Measurements from ENCODE around the gene ARHGAP4.

Gene ARHGAP4

GRCh38 chrX:153903238-153903980 lies 22.7 kb downstream of the ARHGAP4 start:
- no peak for DNase-seq

DNA sequence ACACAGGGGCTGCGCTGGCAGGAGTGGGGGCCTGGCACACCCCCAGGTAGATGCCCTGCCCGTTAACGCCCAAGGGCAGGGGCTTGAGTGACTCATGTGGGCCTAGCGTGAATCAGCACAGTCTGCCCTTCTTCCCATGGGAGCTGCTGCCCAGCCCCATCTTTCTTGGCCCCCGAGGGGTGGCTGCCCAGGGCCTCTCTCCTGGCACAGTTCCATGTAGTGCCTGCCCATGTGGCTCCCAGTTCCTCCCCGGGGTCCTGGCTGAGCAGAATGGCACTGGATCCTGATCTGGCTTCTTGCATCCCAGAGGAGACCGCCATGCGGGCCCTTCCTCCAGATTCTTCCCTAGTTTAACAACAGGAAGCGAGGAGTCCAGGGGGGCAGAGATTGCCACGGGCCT lies 23.7 kb downstream of the ARHGAP4 start:
- no peak for DNase-seq

- DNase-seq = no peak
These were observed 24.3 kb downstream of the ARHGAP4 start for GRCh38 chrX:153901753-153902140.

DNA sequence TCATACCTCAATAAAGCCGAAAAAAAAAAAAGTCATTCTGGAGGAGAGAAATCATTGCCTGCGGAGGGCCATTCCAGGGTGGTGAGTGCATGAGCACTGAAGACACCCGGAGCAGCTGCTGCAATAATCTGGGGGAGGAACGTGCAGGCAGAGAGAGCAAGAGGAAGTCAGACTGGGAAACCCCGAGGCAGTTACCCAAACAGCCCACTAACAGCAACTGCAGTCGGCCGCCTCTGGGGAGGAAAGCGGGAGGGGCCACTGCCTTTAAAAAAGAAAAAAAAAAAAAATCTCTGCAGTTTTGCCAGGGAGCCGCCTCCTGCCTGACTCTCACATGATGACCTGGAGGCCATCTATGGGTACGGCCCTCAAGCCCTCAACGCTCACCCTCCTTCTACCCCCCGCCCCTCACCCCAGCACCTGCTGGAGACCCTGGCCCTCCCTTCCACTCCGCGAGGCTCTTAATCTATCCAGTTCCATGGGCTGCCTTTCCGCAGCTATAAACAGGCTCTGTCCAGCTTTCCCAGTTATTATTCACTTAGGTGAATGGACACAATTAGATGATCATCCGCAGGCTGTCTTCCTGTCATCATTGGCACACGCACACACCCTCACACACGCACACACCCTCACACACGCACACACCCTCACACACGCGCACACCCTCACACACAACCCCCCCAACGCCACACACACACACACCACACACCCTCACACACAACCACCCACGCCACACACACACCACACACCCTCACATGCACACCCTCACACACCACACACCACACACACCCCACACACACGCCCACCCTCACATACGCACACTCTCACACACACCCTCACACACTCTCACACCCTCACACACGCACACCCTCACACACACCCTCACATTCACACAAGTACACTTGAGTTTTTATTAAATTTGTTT lies 25.0 kb downstream of the ARHGAP4 start:
- DNase-seq = peak; percentile 55

DNA sequence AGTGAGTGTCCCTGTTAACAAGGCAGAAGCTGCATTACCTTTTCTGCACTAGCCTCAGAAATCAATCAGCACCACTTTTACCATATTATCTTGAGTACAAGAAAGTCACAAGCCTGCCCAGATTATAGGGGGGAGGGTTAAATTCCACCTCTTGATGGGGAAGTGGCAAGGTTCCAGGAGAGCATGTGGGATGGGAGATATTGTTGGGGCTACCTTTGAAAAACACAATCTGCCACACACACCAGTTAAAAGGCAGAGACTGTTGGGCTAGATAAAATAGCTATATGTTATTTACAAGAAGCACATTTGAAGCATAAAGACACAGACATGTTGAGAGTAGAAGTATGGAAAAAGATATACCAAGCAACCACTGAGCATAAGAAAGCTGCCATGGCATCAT lies 28.2 kb downstream of the ARHGAP4 start:
- DNase-seq = no peak

DNA sequence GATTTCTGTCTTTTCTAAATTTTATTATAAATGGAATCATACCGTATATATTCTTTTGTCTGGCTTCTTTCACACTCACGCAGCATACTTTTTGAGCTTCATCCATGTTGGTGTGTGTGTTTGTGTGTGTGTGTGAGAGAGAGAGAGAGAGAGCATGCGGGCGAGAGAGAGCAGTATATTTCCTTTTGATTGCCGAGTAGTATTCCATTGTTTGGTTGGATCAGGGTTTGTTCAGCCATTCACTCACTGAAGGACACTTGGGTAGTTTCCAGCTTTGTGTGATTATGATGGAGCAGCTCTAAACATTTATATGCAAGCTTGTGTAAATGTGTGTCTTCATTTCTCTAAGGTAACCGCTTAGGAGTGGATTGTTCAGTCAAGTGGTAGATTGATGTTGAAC lies 36.9 kb downstream of the ARHGAP4 start:
- DNase-seq = no peak

DNA sequence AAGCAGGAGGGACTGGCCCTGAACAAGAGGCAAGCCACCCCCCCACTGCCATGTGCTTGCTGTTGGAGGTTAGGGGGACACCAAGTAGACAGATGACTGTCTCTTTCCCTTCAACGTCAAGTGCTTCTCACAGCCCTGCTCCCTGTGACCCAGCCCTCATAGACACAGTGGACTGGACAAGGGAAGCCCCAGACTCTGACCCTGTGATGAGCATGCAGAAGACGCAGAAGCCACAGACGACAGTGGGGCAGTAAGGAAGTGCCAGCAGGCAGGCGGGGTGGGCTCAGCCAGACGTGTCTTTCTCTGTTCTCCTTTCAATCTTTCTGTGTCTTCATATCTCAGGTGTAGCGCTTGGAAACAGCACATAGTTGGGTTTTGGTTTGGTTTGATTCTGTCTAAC lies 37.7 kb downstream of the ARHGAP4 start:
- no peak for DNase-seq

GRCh38 chrX:153887385-153887784 lies 38.7 kb downstream of the ARHGAP4 start:
- no peak for DNase-seq

- DNase-seq = no peak
These were observed 39.1 kb downstream of the ARHGAP4 start for GRCh38 chrX:153886915-153887314.

DNA sequence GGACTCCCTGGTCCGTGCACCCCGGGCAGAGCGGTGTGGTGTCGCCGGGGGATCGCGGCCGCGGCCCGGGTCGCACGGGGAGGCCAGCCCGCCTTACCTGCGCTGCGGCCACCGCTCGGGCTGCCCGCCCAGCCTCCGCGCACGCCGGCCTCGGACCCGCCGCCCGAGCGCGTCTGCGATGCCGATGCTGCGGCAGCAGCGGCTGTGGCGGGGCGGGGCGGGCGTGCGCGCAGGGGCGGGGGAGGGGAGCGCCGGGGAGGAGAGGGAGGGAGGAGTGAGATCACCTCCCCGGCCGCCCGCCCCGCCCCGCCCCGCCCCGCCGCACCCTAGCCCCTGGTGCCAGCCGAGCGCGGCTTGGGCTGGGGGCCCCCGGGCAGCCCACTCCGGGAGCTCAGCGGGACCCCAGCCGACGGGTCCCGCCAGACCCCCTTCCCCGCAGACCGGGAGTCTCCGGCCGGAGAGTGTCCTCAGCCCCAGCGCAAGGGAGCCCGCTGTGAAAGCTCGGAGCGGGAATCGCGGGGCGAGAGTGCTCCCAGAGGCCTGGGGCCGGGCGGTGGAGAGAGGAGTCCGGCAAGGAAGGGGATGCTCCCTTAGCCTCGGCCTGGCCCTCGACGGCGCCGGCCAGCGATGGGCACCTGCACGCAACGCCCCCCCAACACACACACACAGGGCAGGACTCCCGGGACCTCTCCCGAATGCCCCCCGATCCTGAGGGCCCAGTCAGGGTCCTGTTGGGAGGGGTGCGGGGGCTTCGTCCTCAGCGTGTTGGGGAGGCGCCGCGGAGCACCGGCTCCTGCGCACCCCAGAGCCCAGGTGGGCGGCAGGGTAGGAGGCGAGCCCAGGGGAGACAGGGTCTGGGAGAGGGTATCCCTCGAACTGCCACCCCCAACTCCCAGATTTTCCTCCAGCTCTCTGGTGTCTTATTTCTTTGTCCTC lies 39.8 kb downstream of the ARHGAP4 start, which contains the start of gene L1CAM:
L1CAM (minus strand) TSS at position 206 of the 936 bp plus-strand sequence. CDS start 10,337 bp downstream, outside the sequence.
- peak; percentile 44 for DNase-seq

DNA sequence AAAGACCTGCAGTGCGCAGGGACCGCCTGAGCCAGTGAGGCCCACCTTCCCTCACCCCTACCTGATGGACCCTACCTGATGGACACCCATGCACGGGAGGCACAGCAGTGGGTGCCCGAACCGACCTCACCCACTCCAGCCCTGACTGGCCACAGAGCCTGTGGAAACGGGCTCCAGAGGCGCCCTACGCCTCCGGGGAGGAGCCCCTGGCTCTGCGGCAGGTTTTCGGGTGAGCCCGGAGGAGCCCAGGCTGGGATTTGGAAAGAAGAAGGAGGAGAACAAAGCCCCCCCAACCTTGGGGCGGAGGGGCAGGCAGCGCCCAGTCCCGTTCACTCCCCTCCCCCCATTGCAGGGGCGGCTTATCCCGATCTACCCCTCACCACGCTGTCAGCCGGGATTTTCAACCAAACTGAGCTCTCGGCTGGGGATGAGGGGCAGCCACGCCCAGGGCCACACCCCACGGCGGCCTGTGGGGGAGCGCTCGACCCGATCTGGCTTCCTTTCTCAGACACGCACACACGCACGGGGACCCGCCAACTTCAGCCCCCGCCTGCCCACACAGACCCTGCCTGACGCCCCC lies 40.8 kb downstream of the ARHGAP4 start:
- DNase-seq = no peak

GRCh38 chrX:153884590-153884989 lies 41.5 kb downstream of the ARHGAP4 start:
- DNase-seq = no peak

- no peak for DNase-seq
These were observed 41.9 kb downstream of the ARHGAP4 start for GRCh38 chrX:153884136-153884535.

DNA sequence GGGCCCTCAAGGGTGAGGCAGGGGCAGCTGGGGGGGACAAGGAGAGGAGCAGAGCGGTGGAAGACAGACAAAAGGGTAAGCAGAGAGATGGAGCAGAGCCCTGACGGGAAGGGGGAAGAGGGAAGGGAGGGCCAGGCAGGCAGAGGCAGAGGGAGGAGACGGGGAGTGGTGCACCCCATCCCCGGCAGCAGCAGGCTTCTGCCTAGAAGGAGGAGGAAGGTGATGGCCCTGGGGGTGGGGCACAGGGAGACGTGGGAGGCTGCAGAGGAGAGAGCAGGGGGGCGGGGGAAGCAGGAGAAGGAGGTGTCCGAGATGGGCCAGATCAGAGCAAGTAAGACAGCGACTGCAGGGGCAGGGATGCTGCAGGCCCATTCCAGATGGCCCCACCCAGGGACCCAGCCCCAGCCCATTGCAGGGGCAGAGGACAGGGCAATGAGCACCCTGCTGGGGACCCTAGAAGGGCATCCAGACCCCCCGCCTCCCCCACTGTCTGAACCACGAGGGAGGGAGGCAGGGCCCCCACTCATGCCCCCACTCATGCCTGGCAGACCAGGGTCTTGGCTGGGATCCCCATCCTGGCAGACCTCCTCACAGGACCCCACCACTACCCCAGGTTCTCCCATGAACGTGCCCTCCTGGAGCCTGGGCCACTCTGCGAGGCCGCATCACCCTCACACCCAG lies 42.8 kb downstream of the ARHGAP4 start:
- no peak for DNase-seq

GRCh38 chrX:153882557-153882956 lies 43.5 kb downstream of the ARHGAP4 start:
- no peak for DNase-seq

- DNase-seq = no peak
These were observed 44.0 kb downstream of the ARHGAP4 start for GRCh38 chrX:153882086-153882498.

- DNase-seq = no peak
These were observed 44.8 kb downstream of the ARHGAP4 start for GRCh38 chrX:153881281-153881680.

DNA sequence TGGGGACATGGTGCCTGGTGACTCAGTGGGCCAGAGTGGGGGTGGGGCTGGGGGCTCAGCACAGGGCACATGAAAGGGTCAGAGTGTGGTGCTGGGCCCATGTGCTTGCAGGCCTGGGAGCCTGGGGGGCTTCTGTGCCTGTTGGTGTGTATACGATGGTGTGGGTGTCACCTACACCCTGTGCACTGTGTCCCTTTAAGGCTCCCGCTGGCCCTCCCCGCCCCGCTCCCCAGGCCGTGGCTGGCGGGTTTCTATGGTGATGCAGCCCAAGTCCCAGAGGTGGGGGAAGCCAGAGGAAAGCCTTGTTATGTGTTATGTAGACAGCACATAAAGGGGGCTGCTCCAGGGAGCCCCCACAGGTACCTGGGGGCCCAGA lies 45.6 kb downstream of the ARHGAP4 start:
- DNase-seq = no peak

- no peak for DNase-seq
These were observed 46.2 kb downstream of the ARHGAP4 start for GRCh38 chrX:153879741-153880439.

- peak; percentile 10 for DNase-seq
These were observed 47.0 kb downstream of the ARHGAP4 start for GRCh38 chrX:153878969-153879653.

- DNase-seq = no peak
These were observed 47.7 kb downstream of the ARHGAP4 start for GRCh38 chrX:153878345-153878744.

All from stimulated activated CD4-positive, alpha-beta T cell treated with anti-CD3 and anti-CD28 coated beads, Interleukin-4, amount 100 ng/mL, for 1 hour (primary cell).